Upper lobe of left lung (tissue), 6 donors: ENCODE measurements around the gene AKAP4. TPM values are rescaled to one million over a fixed set of nuclear protein-coding genes. Genes with fewer than 3 reads are reported as not detected.

ENCODE experiments used
- ATAC-seq, 2 donors: fragments of 200-7000 bp; cut with Tn5 transposase; one replicate each; pipeline ENCODE4 v1.9.1; 2022; ENCODE audit warnings: mild to moderate bottlenecking in 2 of 2, moderate library complexity in 2 of 2; ENCODE audit not compliant: low FRiP score in 2 of 2
- DNase-seq, 2 donors: peaks; one replicate each; pipeline ENCODE4 v3.0.0-alpha.2; 2019 to 2020
- H3K27ac ChIP-seq, 4 donors: fragments of 200-600 bp; sonication (generic); one replicate each; pipeline ENCODE4 v1.5.1; 2016 to 2019
- H3K27me3 ChIP-seq, 4 donors: fragments of 200-600 bp; sonication (generic); one replicate each; pipeline ENCODE4 v1.5.1; 2017 to 2019
- H3K36me3 ChIP-seq, 4 donors: fragments of 200-600 bp; sonication (generic); one replicate each; pipeline ENCODE4 v1.5.1; 2016 to 2019
- H3K4me1 ChIP-seq, 4 donors: fragments of 200-600 bp; sonication (generic); one replicate each; pipeline ENCODE4 v1.5.1; 2018 to 2019
- H3K4me3 ChIP-seq, 4 donors: fragments of 200-600 bp; sonication (generic); one replicate each; pipeline ENCODE4 v1.5.1; 2017 to 2019; ENCODE audit warnings: mild to moderate bottlenecking in 2 of 4, moderate library complexity in 1 of 4
- H3K9me3 ChIP-seq, 4 donors: fragments of 200-600 bp; sonication (generic); one replicate each; pipeline ENCODE4 v1.5.1; 2018 to 2019
- CTCF ChIP-seq, 6 experiments: fragments of 450-650 bp in 4 of 6; fragments of 200-600 bp in 2 of 6; sonication (generic) in 2 of 6; IDR thresholded peaks; one replicate each; pipeline ENCODE4 v1.5.1; 2016 to 2019; ENCODE audit warnings: antibody characterized with exemption in 6 of 6
- EP300 ChIP-seq, 4 donors: sonication (generic); formaldehyde crosslinking; IDR thresholded peaks; one replicate each; pipeline ENCODE4 v1.5.1; 2017; ENCODE audit warnings: antibody characterized with exemption in 4 of 4, control low read depth in 2 of 4
- POLR2A ChIP-seq, 4 donors: fragments of 450-650 bp; IDR thresholded peaks; one replicate each; pipeline ENCODE4 v1.5.1; 2016 to 2017; ENCODE audit warnings: antibody characterized with exemption in 4 of 4, mild to moderate bottlenecking in 2 of 4
- POLR2AphosphoS5 ChIP-seq, 2 donors: sonication (generic); formaldehyde crosslinking; IDR thresholded peaks; one replicate each; pipeline ENCODE4 v1.5.1; 2017; ENCODE audit warnings: antibody characterized with exemption in 2 of 2
- WGBS, 2 donors: methylation state at CpG; one replicate each; pipeline ENCODE4 v1.1.5; 2017 to 2018; 5-methylcytosine and 5-hydroxymethylcytosine counted together
- small RNA-seq, 4 donors: library from RNA; depleted of rRNA; stranded (forward); fragments of <200 nt; gene quantifications; one replicate each; pipeline ENCODE3, GENCODE V24; 2016
- total RNA-seq, 6 donors: library from RNA; depleted of rRNA in 4 of 6; stranded (reverse); fragments of >200 nt in 4 of 6; gene quantifications; one replicate each; pipeline versions ENCODE4 v1.1.0 to v1.2.1, GENCODE V29; 2016 to 2021
- donor health status: DM: no; HTN: no; CAD: no; lungs with moderate emphysema.
- donor health status: DM: no; HTN: yes; CAD: no; lungs with severe emphysema.

Gene AKAP4
- total RNA-seq, 6 donors from 2014 or later, result not detected

DNA sequence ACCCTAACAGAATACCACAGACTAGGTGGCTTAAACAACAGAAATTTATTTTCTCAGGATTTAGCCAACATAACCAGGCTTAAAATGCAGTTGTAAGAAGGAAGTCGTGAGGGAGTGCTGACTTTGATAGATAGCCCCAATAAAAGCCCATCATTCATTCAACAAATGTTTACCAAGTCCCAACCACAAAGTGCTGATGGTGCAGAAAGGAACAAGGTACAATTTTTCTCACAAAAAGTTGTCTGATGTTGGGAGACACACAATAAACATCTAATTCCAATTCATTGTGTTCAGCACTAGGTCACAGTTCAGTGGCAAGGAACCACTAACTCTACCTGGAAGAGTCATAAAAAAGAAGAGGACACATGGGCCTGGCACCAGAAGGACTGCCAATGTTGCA, 42.2 kb downstream of the AKAP4 start:
- no peak for TF ChIP-seq CTCF (IDR thresholded peaks at IDR 0.05)
- H3K27me3 ChIP-seq, result no peaks in the 10 kb centered on the region
- no peak overlapping the region for H3K4me3 ChIP-seq
- H3K4me1 ChIP-seq, result no peaks in the 10 kb centered on the region
- H3K36me3 ChIP-seq, result no peaks in the 10 kb centered on the region
- no peak overlapping the region for H3K27ac ChIP-seq
- 19 to 33% methylated on average over 1 of the region's 1 CpG for WGBS, 2 donors
- no peak for ATAC-seq
- no peak for DNase-seq
- no peaks in the 10 kb centered on the region for H3K9me3 ChIP-seq

DNA sequence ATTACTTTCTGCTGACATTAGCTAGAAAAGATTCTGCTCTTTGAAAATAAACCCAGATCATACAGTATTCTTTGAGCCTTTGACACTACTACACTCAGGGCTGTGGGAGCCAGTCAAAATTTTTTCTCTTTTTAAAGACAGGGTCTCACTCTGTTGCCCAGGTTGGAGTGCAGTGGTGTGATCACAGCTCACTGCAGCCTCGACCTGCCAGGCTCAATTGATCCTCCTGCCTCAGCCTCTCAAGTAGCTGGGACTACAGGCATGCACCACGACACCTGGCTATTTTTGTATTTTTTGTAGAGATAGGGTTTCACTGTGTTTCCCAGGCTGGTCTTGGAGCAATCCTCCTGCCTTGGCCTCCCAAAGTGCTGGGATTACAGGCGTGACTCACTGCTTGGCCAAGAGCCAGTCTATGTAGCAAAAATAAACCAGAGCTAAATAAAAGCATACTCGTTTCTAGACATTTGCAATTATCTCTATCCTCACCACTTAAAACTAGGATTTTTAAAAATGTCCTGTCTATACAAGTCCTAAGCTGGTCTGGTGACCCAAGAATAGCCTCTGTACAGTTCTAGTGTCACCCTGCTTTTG, 43.2 kb downstream of the AKAP4 start:
- H3K27ac ChIP-seq, result no peak overlapping the region
- no peak for TF ChIP-seq POLR2AphosphoS5 (IDR thresholded peaks at IDR 0.05)
- DNase-seq (no peak), ATAC-seq (no peak)
- no peaks in the 10 kb centered on the region for H3K9me3 ChIP-seq
- WGBS, 2 donors, result 55 to 57% methylated on average over 3 to 4 of the region's 4 CpGs
- H3K4me3 ChIP-seq, result no peak overlapping the region
- H3K4me1 ChIP-seq, result no peaks in the 10 kb centered on the region
- no peaks in the 10 kb centered on the region for H3K27me3 ChIP-seq
- H3K36me3 ChIP-seq, result no peaks in the 10 kb centered on the region

GRCh38 chrX:50154429-50154828, 46.4 kb downstream of the AKAP4 start:
- ATAC-seq (no peak), DNase-seq (no peak)
- no peak for TF ChIP-seq POLR2AphosphoS5 (IDR thresholded peaks at IDR 0.05)
- no peak for TF ChIP-seq EP300 (IDR thresholded peaks at IDR 0.05)
- TF ChIP-seq POLR2A (IDR thresholded peaks at IDR 0.05), result no peak
- TF ChIP-seq CTCF (IDR thresholded peaks at IDR 0.05), result no peak
- Histone ChIP-seq H3K27me3 (no peaks in the 10 kb centered on the region), H3K36me3 (no peaks in the 10 kb centered on the region), H3K4me3 (no peak overlapping the region), H3K4me1 (no peaks in the 10 kb centered on the region), H3K9me3 (no peaks in the 10 kb centered on the region), H3K27ac (no peak overlapping the region)
- 85 to 100% methylated on average over 1 of the region's 1 CpG for WGBS, 2 donors

DNA sequence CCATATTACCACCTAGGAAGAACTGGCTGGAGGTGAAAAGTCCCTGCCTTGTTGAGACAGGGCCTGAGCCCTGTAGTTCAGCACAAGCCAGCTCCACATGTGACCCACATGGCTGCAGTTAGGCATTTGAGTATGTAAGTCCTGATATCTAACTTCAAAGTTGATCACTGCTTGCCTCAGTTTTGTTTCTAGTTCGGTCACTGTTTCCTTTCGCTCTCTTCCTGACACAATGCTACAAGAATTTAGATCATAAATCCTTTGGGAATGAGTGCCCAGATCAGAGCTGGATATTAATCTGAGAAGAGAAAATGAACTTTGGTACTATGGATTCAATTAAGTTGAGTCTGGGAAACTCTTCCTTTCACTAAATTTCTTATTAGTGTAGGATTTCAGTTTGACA, 48.4 kb downstream of the AKAP4 start:
- no peaks in the 10 kb centered on the region for H3K27me3 ChIP-seq
- H3K4me1 ChIP-seq, result no peaks in the 10 kb centered on the region
- no peak overlapping the region for H3K4me3 ChIP-seq
- H3K27ac ChIP-seq, result no peak overlapping the region
- no peak for DNase-seq
- no peak for ATAC-seq
- no peaks in the 10 kb centered on the region for H3K9me3 ChIP-seq
- H3K36me3 ChIP-seq, result no peaks in the 10 kb centered on the region
- TF ChIP-seq EP300 (IDR thresholded peaks at IDR 0.05) (no peak), CTCF (IDR thresholded peaks at IDR 0.05) (no peak), POLR2AphosphoS5 (IDR thresholded peaks at IDR 0.05) (no peak), POLR2A (IDR thresholded peaks at IDR 0.05) (no peak)
- 82 to 89% methylated on average over 2 of the region's 2 CpGs for WGBS, 2 donors

- no peaks in the 10 kb centered on the region for H3K27me3 ChIP-seq
- no peak overlapping the region for H3K4me3 ChIP-seq
- TF ChIP-seq CTCF (IDR thresholded peaks at IDR 0.05) (no peak), POLR2A (IDR thresholded peaks at IDR 0.05) (no peak), POLR2AphosphoS5 (IDR thresholded peaks at IDR 0.05) (no peak), EP300 (IDR thresholded peaks at IDR 0.05) (no peak)
- H3K27ac ChIP-seq, result no peak overlapping the region
- no peaks in the 10 kb centered on the region for H3K9me3 ChIP-seq
- WGBS, 2 donors, result 85 to 86% methylated on average over 7 of the region's 7 CpGs
- no peaks in the 10 kb centered on the region for H3K4me1 ChIP-seq
- DNase-seq (no peak), ATAC-seq (no peak)
- no peaks in the 10 kb centered on the region for H3K36me3 ChIP-seq
Measured at GRCh38 chrX:50147972-50148371, 52.8 kb downstream of the AKAP4 start.

Small RNA genes within 50 kb of the gene (small RNA-seq; reads per million reads assigned to genes)
- gene PYY3 (0 reads per million in 4 donors), gene RF00019 (0 reads per million in 4 donors)

Other genes starting within 250 kb of the AKAP4 start
- 1 to 10 TPM in 3 of 6 donors, under 1 TPM in 3; 0.77 to 5.2 (median 1.4) TPM for gene CCNB3, start 3.8 kb upstream of the AKAP4 start, total RNA-seq